Raji (cell line): ENCODE measurements around the gene WWTR1.

ENCODE experiments used
- POLR2A ChIP-seq: IDR thresholded peaks from 2 replicates; pipeline ENCODE4 v1.6.1; 2011; ENCODE audit warnings: low read depth, low read length, control low read depth; ENCODE audit not compliant: insufficient read depth

Gene WWTR1

GRCh38 chr3:149662240-149662887, 4.5 kb upstream of the WWTR1 start:
- no peak for TF ChIP-seq POLR2A

- TF ChIP-seq POLR2A: no peak
These were observed 2.6 kb upstream of the WWTR1 start for GRCh38 chr3:149660462-149660861.

- TF ChIP-seq POLR2A: no peak
These were observed 1.1 kb upstream of the WWTR1 start for GRCh38 chr3:149658744-149659497.

- TF ChIP-seq POLR2A: no peak
These were observed 402 bp downstream of the WWTR1 start for GRCh38 chr3:149657321-149657925.

GRCh38 chr3:149655826-149656574, 1.8 kb downstream of the WWTR1 start:
- TF ChIP-seq POLR2A: no peak

GRCh38 chr3:149654188-149654601, 3.6 kb downstream of the WWTR1 start:
- TF ChIP-seq POLR2A: no peak

GRCh38 chr3:149653564-149653963, 4.3 kb downstream of the WWTR1 start:
- no peak for TF ChIP-seq POLR2A

- TF ChIP-seq POLR2A: no peak
These were observed 4.7 kb downstream of the WWTR1 start for GRCh38 chr3:149653136-149653535.

GRCh38 chr3:149650828-149651227, 7.0 kb downstream of the WWTR1 start:
- TF ChIP-seq POLR2A: no peak

- TF ChIP-seq POLR2A: no peak
These were observed 9.3 kb downstream of the WWTR1 start for GRCh38 chr3:149648525-149648924.

GRCh38 chr3:149647812-149648211, 10.0 kb downstream of the WWTR1 start:
- no peak for TF ChIP-seq POLR2A

- no peak for TF ChIP-seq POLR2A
These were observed 10.5 kb downstream of the WWTR1 start for GRCh38 chr3:149647285-149647684.

GRCh38 chr3:149646181-149646766, 11.6 kb downstream of the WWTR1 start:
- no peak for TF ChIP-seq POLR2A

- no peak for TF ChIP-seq POLR2A
These were observed 13.9 kb downstream of the WWTR1 start for GRCh38 chr3:149643963-149644362.

GRCh38 chr3:149643482-149643798, 14.4 kb downstream of the WWTR1 start:
- TF ChIP-seq POLR2A: no peak
